H1 (cell line): ENCODE measurements around the gene DACH2. TPM values are rescaled to one million over a fixed set of nuclear protein-coding genes. Genes with fewer than 3 reads are reported as not detected.

Source experiments
- CTCF ChIA-PET: fragments of 300-600 bp; sonication (Branson Sonifier 250); formaldehyde crosslinking; loops from one replicate; lab custom pipeline; 2021; ENCODE audit not compliant: partially characterized antibody; lab: Charles Lee
- POLR2A ChIA-PET: fragments of 300-600 bp; sonication (Branson Sonifier 250); formaldehyde crosslinking; loops from one replicate; lab custom pipeline; 2021; ENCODE audit warnings: inconsistent platforms; ENCODE audit not compliant: partially characterized antibody; lab: Charles Lee
- DNase-seq, 2 experiments: peaks; one replicate each; pipeline versions ENCODE4 v3.0.0 to v3.0.0-alpha.2; 2010 to 2022; ENCODE audit warnings: low spot score in 2 of 2, low read depth in 1 of 2, mixed read lengths in 1 of 2
- FAIRE-seq: peaks from 2 replicates; lab custom pipeline; 2011; peaks lifted over from hg19 to GRCh38; lab: Jason Lieb, UNC
- H2AFZ ChIP-seq: 2 replicates; pipeline ENCODE4 v1.8.1; 2012; ENCODE audit warnings: low read length, inconsistent platforms
- H2AK5ac ChIP-seq: 2 replicates; pipeline ENCODE4 v1.6.1; 2013; ENCODE audit warnings: low read depth, low read length
- H2BK120ac ChIP-seq: replicated peaks from 2 replicates; pipeline ENCODE3; 2013; ENCODE audit warnings: low read depth, low read length, inconsistent platforms
- H2BK12ac ChIP-seq: 2 replicates; pipeline ENCODE4 v1.6.1; 2013; ENCODE audit warnings: low read depth, low read length
- H2BK15ac ChIP-seq: 2 replicates; pipeline ENCODE4 v1.6.1; 2013; ENCODE audit warnings: low read length
- H2BK20ac ChIP-seq: 2 replicates; pipeline ENCODE4 v1.6.1; 2013; ENCODE audit warnings: low read length
- H2BK5ac ChIP-seq: 2 replicates; pipeline ENCODE4 v1.6.1; 2013; ENCODE audit warnings: low read depth, low read length
- H3K14ac ChIP-seq: 2 replicates; pipeline ENCODE4 v1.6.1; 2013; ENCODE audit warnings: inconsistent platforms; ENCODE audit not compliant: insufficient read length
- H3K18ac ChIP-seq: 2 replicates; pipeline ENCODE4 v1.6.1; 2013; ENCODE audit warnings: low read length; ENCODE audit errors: extremely low read depth
- H3K23ac ChIP-seq: 2 replicates; pipeline ENCODE4 v1.6.1; 2013; ENCODE audit warnings: inconsistent platforms; ENCODE audit not compliant: insufficient read length
- H3K23me2 ChIP-seq: 2 replicates; pipeline ENCODE4 v1.6.1; 2013; ENCODE audit warnings: low read depth, low read length
- H3K27ac ChIP-seq: 2 replicates; pipeline ENCODE4 v1.6.1; 2011; ENCODE audit warnings: low read depth, low read length, inconsistent platforms
- H3K27me3 ChIP-seq, 4 experiments: replicated peaks in 1 of 4; 1 replicate in 1 of 4; 2 replicates in 3 of 4; pipeline versions ENCODE4 v1.6.1 to v1.8.1; 2011 to 2013; ENCODE audit warnings: low read length in 3 of 4, mild to moderate bottlenecking in 3 of 4, inconsistent platforms in 2 of 4, mixed read lengths in 2 of 4, moderate library complexity in 1 of 4; ENCODE audit not compliant: control insufficient read depth in 3 of 4, insufficient read depth in 3 of 4; ENCODE audit errors: extremely low read depth in 1 of 4
- H3K36me3 ChIP-seq, 4 experiments: 2 replicates each; pipeline versions ENCODE4 v1.6.1 to v1.8.1; 2011 to 2013; ENCODE audit warnings: mild to moderate bottlenecking in 4 of 4, low read length in 3 of 4, moderate library complexity in 2 of 4, control low read depth in 1 of 4, inconsistent platforms in 1 of 4; ENCODE audit not compliant: insufficient read depth in 4 of 4, control insufficient read depth in 2 of 4
- H3K4ac ChIP-seq: replicated peaks from 2 replicates; pipeline ENCODE3; 2013; ENCODE audit warnings: low read length, low read depth, mixed read lengths, inconsistent platforms; ENCODE audit not compliant: insufficient read length
- H3K4me1 ChIP-seq, 4 experiments: replicated peaks in 1 of 4; 1 replicate in 1 of 4; 2 replicates in 3 of 4; pipeline versions ENCODE4 v1.6.1 to v1.8.1; 2011 to 2013; ENCODE audit warnings: low read length in 3 of 4, inconsistent platforms in 2 of 4, mixed read lengths in 1 of 4; ENCODE audit not compliant: insufficient read depth in 4 of 4, control insufficient read depth in 3 of 4
- H3K4me2 ChIP-seq, 2 experiments: 2 replicates each; pipeline versions ENCODE4 v1.6.1 to v1.8.1; 2011 to 2013; ENCODE audit warnings: low read depth in 2 of 2, low read length in 2 of 2, control low read depth in 1 of 2, inconsistent platforms in 1 of 2, mild to moderate bottlenecking in 1 of 2; ENCODE audit not compliant: insufficient read depth in 1 of 2
- H3K4me3 ChIP-seq, 4 experiments: fragments of 200-600, 300-600 bp in 1 of 4; sonication (generic), shearing (Covaris generic), sonication (Bioruptor Twin) in 1 of 4; 2 replicates each; pipeline versions ENCODE4 v1.5.1 to v1.8.1; 2011 to 2016; ENCODE audit warnings: low read length in 4 of 4, low read depth in 3 of 4, control low read depth in 2 of 4, inconsistent platforms in 2 of 4, mild to moderate bottlenecking in 2 of 4, mixed read lengths in 1 of 4, moderate library complexity in 1 of 4; ENCODE audit not compliant: insufficient read depth in 2 of 4; ENCODE audit errors: extremely low read depth in 1 of 4
- H3K56ac ChIP-seq: replicated peaks from 2 replicates; pipeline ENCODE3; 2013; ENCODE audit warnings: low read depth, mild to moderate bottlenecking, mixed read lengths, low read length, inconsistent platforms; ENCODE audit not compliant: insufficient read length
- H3K79me1 ChIP-seq: 2 replicates; pipeline ENCODE4 v1.6.1; 2013; ENCODE audit warnings: low read depth, low read length, control low read depth
- H3K79me2 ChIP-seq, 2 experiments: 2 replicates each; pipeline versions ENCODE4 v1.6.1 to v1.8.1; 2012 to 2013; ENCODE audit warnings: low read length in 2 of 2, mild to moderate bottlenecking in 2 of 2, inconsistent platforms in 1 of 2; ENCODE audit not compliant: insufficient read depth in 2 of 2, control insufficient read depth in 1 of 2
- H3K9ac ChIP-seq, 4 experiments: replicated peaks in 1 of 4; 1 replicate in 1 of 4; 2 replicates in 3 of 4; pipeline versions ENCODE4 v1.6.1 to v1.8.1; 2011 to 2013; ENCODE audit warnings: low read depth in 3 of 4, low read length in 3 of 4, control low read depth in 2 of 4, mild to moderate bottlenecking in 2 of 4, moderate library complexity in 2 of 4, inconsistent platforms in 1 of 4; ENCODE audit errors: extremely low read depth in 1 of 4
- H3K9me3 ChIP-seq, 2 experiments: 2 replicates each; pipeline versions ENCODE4 v1.6.1 to v1.8.1; 2012 to 2013; ENCODE audit warnings: mild to moderate bottlenecking in 2 of 2, moderate library complexity in 2 of 2, control low read depth in 1 of 2, inconsistent platforms in 1 of 2, low read depth in 1 of 2, low read length in 1 of 2, mixed read lengths in 1 of 2; ENCODE audit not compliant: insufficient read depth in 2 of 2
- H4K20me1 ChIP-seq, 2 experiments: replicated peaks in 1 of 2; 2 replicates each; pipeline versions ENCODE3 to v1.8.1; 2011 to 2013; ENCODE audit warnings: inconsistent platforms in 2 of 2, low read length in 2 of 2, mild to moderate bottlenecking in 1 of 2; ENCODE audit not compliant: insufficient read depth in 2 of 2, control insufficient read depth in 1 of 2
- H4K5ac ChIP-seq: 2 replicates; pipeline ENCODE4 v1.6.1; 2013; ENCODE audit warnings: low read length, low read depth, mixed read lengths, inconsistent platforms; ENCODE audit not compliant: insufficient read length
- H4K8ac ChIP-seq: 2 replicates; pipeline ENCODE4 v1.8.0; 2013; ENCODE audit warnings: mild to moderate bottlenecking, moderate library complexity, low read length, inconsistent platforms; ENCODE audit not compliant: insufficient read depth; ENCODE audit errors: extremely low read depth
- H4K91ac ChIP-seq: replicated peaks from 2 replicates; pipeline ENCODE3; 2013; ENCODE audit warnings: low read length, mixed read lengths, inconsistent platforms; ENCODE audit not compliant: insufficient read length
- CEBPB ChIP-seq: IDR thresholded peaks from 2 replicates; pipeline ENCODE4 v1.6.1; 2012; ENCODE audit warnings: low read depth, low read length
- CHD1 ChIP-seq: IDR thresholded peaks from 2 replicates; pipeline ENCODE4 v1.6.1; 2012; ENCODE audit warnings: low read depth, low read length, improper control_type of control experiment
- EGR1 ChIP-seq: IDR thresholded peaks from 2 replicates; pipeline ENCODE4 v1.6.1; 2011; ENCODE audit warnings: low read depth, low read length, borderline replicate concordance
- EZH2 ChIP-seq: fragments of 200-600 bp; sonication (generic); IDR thresholded peaks from 2 replicates; pipeline ENCODE4 v1.7.1; 2012; ENCODE audit warnings: low read depth, mild to moderate bottlenecking, moderate library complexity, low read length, inconsistent platforms; ENCODE audit not compliant: severe bottlenecking
- FOSL1 ChIP-seq: IDR thresholded peaks from 2 replicates; pipeline ENCODE4 v1.6.1; 2011; ENCODE audit warnings: mild to moderate bottlenecking, low read depth, low read length, moderate library complexity; ENCODE audit not compliant: insufficient read depth
- GTF2F1 ChIP-seq: IDR thresholded peaks from 2 replicates; pipeline ENCODE4 v1.6.1; 2012; ENCODE audit warnings: low read depth, low read length, improper control_type of control experiment, borderline replicate concordance
- JUND ChIP-seq: IDR thresholded peaks from 2 replicates; pipeline ENCODE4 v1.6.1; 2011; ENCODE audit warnings: mild to moderate bottlenecking, improper control_type of control experiment, low read length
- KDM1A ChIP-seq: fragments of 200-600, 300-600 bp; sonication (generic); IDR thresholded peaks from 2 replicates; pipeline ENCODE4 v1.7.1; 2016; ENCODE audit warnings: mild to moderate bottlenecking, low read length, borderline replicate concordance
- KDM4A ChIP-seq: IDR thresholded peaks from one replicate; pipeline ENCODE4 v1.7.1; 2012; ENCODE audit warnings: low read depth, mild to moderate bottlenecking, moderate library complexity, low read length, inconsistent platforms; ENCODE audit not compliant: severe bottlenecking
- NRF1 ChIP-seq: IDR thresholded peaks from 2 replicates; pipeline ENCODE4 v1.6.1; 2011; ENCODE audit warnings: mild to moderate bottlenecking, low read depth, low read length, improper control_type of control experiment
- RAD21 ChIP-seq, 2 experiments: IDR thresholded peaks in 1 of 2; conservative IDR thresholded peaks in 1 of 2; 2 replicates each; pipeline ENCODE4 v1.6.1; 2011; ENCODE audit warnings: low read depth in 2 of 2, low read length in 2 of 2, improper control_type of control experiment in 1 of 2, inconsistent platforms in 1 of 2, mild to moderate bottlenecking in 1 of 2, moderate library complexity in 1 of 2
- SIX5 ChIP-seq: IDR thresholded peaks from 2 replicates; pipeline ENCODE4 v1.6.1; 2011; ENCODE audit warnings: mild to moderate bottlenecking, low read depth, low read length
- WGBS, 2 experiments: shearing (Covaris generic) in 1 of 2; methylation state at CpG; one replicate each; pipeline versions ENCODE4 v1.1.6 to v1.1.7; 2013 to 2015; ENCODE audit warnings: low lambda C conversion rate in 2 of 2, mixed read lengths in 2 of 2, inconsistent platforms in 1 of 2, low coverage in 1 of 2, missing lambda C conversion rate in 1 of 2; ENCODE audit not compliant: insufficient replicate concordance in 2 of 2, insufficient coverage in 1 of 2, insufficient read length in 1 of 2; ENCODE audit errors: extremely low coverage in 1 of 2, missing lambda C conversion rate in 1 of 2; 5-methylcytosine and 5-hydroxymethylcytosine counted together
- polyA plus RNA-seq, 7 experiments: library from polyadenylated mRNA; depleted of rRNA in 3 of 7; stranded (reverse) in 5 of 7; unstranded in 2 of 7; fragments of >200 nt in 5 of 7; fragments of 200-250 nt in 2 of 7; gene quantifications; 1 replicate in 5 of 7; 2 replicates in 1 of 7; 4 replicates in 1 of 7; pipeline versions ENCODE4 v1.2.1 to v1.2.3, GENCODE V29; 2011 to 2013; ENCODE audit warnings: missing spikeins in 2 of 7, mixed read lengths in 2 of 7
- total RNA-seq: library from RNA; stranded (reverse); fragmentation: NEBNext Ultra II Directional; extraction: Animal tissue kit (Norgen Biotek cat#: 25700); gene quantifications from 2 replicates; pipeline ENCODE4 v1.2.1, GENCODE V29; 2021
- TF ChIP-seq, protein P1 (sequence below): IDR thresholded peaks from 2 replicates; pipeline ENCODE4 v1.6.1; 2012; ENCODE audit warnings: inconsistent platforms

DACH2 gene
- total and polyA plus RNA-seq, 2 of the 8 experiments (the other 6 are each of a cell fraction or from before 2014, with no cell fraction given), result 1.0 to 1.8 TPM

DNA sequence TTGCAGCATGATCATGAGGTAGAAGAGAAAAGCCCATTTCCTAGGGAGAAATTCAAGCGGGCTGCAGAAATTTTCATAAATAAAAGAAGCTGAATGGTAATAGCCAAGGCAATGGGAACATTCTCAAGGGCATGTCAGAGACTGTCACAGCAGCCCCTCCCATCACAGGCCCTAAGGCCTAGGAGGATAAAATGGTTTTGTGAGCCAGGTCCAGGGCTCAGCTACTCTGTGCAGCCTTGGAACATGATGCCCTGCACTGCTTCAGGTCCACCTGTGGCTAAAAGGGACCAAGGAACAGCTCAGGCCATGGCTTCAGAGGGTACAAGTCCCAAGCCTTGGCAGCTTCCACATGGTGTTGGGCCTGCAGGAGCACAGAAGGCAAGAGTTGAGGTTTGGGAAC is 93.3 kb downstream of the DACH2 start:
- CTCF ChIA-PET, result no interaction called here
- TF ChIP-seq GTF2F1 (no peak), SIX5 (no peak), EGR1 (no peak), JUND (no peak), CEBPB (no peak), FOSL1 (no peak), RAD21 (IDR thresholded peaks at IDR 0.05 in 1 of 2, conservative IDR thresholded peaks at IDR 0.05 in 1 of 2; ENCODE audit: low read depth in 2 of 2, low read length in 2 of 2) (no peak), KDM4A (no peak), NRF1 (no peak), EZH2 (no peak), CHD1 (no peak), KDM1A (no peak)
- TF ChIP-seq, protein P1, sequence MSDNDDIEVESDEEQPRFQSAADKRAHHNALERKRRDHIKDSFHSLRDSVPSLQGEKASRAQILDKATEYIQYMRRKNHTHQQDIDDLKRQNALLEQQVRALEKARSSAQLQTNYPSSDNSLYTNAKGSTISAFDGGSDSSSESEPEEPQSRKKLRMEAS, result no peak
- no peaks in the 10 kb centered on the region for H4K20me1 ChIP-seq
- H3K23ac ChIP-seq, result no peak overlapping the region
- no peak overlapping the region for H3K18ac ChIP-seq
- no peak overlapping the region for H2AFZ ChIP-seq
- H2BK120ac ChIP-seq, result no peak overlapping the region
- no peak overlapping the region for H2BK15ac ChIP-seq
- no peak overlapping the region for H2BK5ac ChIP-seq
- DNase-seq (no peak), FAIRE-seq (no peak)
- no peak overlapping the region for H3K4ac ChIP-seq
- 89% methylated on average over 1 of the region's 1 CpG; no CpG with 5 or more reads in 1 of the 2 experiments for WGBS, 2 experiments
- H3K23me2 ChIP-seq, result no peaks in the 10 kb centered on the region
- H3K9ac ChIP-seq, result no peak overlapping the region
- no peak overlapping the region for H2BK12ac ChIP-seq
- no peak overlapping the region for H3K4me2 ChIP-seq
- no peak overlapping the region for H2BK20ac ChIP-seq
- no peaks in the 10 kb centered on the region for H3K36me3 ChIP-seq
- H3K14ac ChIP-seq, result no peak overlapping the region
- H3K27ac ChIP-seq, result no peak overlapping the region
- H3K79me1 ChIP-seq, result no peaks in the 10 kb centered on the region
- no peaks in the 10 kb centered on the region for H3K27me3 ChIP-seq
- no peak overlapping the region for H3K56ac ChIP-seq
- no peak overlapping the region for H4K5ac ChIP-seq
- H3K4me3 ChIP-seq, result no peak overlapping the region
- H3K4me1 ChIP-seq, result no peaks in the 10 kb centered on the region
- peaks cover 4 to 21% of the 10 kb centered on the region in 2 experiments; a peak in 3 of 4 replicates for H3K9me3 ChIP-seq
- H3K79me2 ChIP-seq, result no peaks in the 10 kb centered on the region
- H4K8ac ChIP-seq, result no peak overlapping the region
- POLR2A ChIA-PET, result no interaction called here
- H2AK5ac ChIP-seq, result no peak overlapping the region
- no peak overlapping the region for H4K91ac ChIP-seq
